H1 (cell line): Measurements from ENCODE around the gene PTPRT.

Experiments
- BRCA1 ChIP-seq: IDR thresholded peaks from 2 replicates; pipeline ENCODE4 v1.6.1; 2012; ENCODE audit warnings: low read depth, low read length, improper control_type of control experiment
- CHD2 ChIP-seq: IDR thresholded peaks from 2 replicates; pipeline ENCODE4 v1.6.1; 2012; ENCODE audit warnings: low read length, improper control_type of control experiment
- EZH2 ChIP-seq: fragments of 200-600 bp; sonication (generic); IDR thresholded peaks from 2 replicates; pipeline ENCODE4 v1.7.1; 2012; ENCODE audit warnings: low read depth, mild to moderate bottlenecking, moderate library complexity, low read length, inconsistent platforms; ENCODE audit not compliant: severe bottlenecking
- GABPA ChIP-seq: IDR thresholded peaks from 2 replicates; pipeline ENCODE4 v1.6.1; 2011; ENCODE audit warnings: mild to moderate bottlenecking, low read length, moderate library complexity, borderline replicate concordance; ENCODE audit not compliant: insufficient read depth
- KDM1A ChIP-seq: fragments of 200-600, 300-600 bp; sonication (generic); IDR thresholded peaks from 2 replicates; pipeline ENCODE4 v1.7.1; 2016; ENCODE audit warnings: mild to moderate bottlenecking, low read length, borderline replicate concordance
- PHF8 ChIP-seq: fragments of 200-600 bp; sonication (generic); conservative IDR thresholded peaks from 2 replicates; pipeline ENCODE4 v1.7.1; 2012; ENCODE audit warnings: low read depth, mild to moderate bottlenecking, inconsistent platforms, low read length, moderate library complexity
- POLR2A ChIP-seq, 2 experiments: IDR thresholded peaks; 1 replicate in 1 of 2; 2 replicates in 1 of 2; pipeline ENCODE4 v1.6.1; 2011; ENCODE audit warnings: low read depth in 2 of 2, low read length in 2 of 2, mild to moderate bottlenecking in 2 of 2; ENCODE audit errors: control extremely low read depth in 1 of 2
- POLR2AphosphoS5 ChIP-seq: IDR thresholded peaks from 2 replicates; pipeline ENCODE4 v1.6.1; 2011; ENCODE audit warnings: low read depth, low read length
- RAD21 ChIP-seq, 2 experiments: IDR thresholded peaks in 1 of 2; conservative IDR thresholded peaks in 1 of 2; 2 replicates each; pipeline ENCODE4 v1.6.1; 2011; ENCODE audit warnings: low read depth in 2 of 2, low read length in 2 of 2, improper control_type of control experiment in 1 of 2, inconsistent platforms in 1 of 2, mild to moderate bottlenecking in 1 of 2, moderate library complexity in 1 of 2
- RNF2 ChIP-seq: fragments of 200-900, 300-1000 bp; sonication (generic); IDR thresholded peaks from 2 replicates; pipeline ENCODE4 v1.7.1; 2016; ENCODE audit warnings: borderline replicate concordance, low read depth, mild to moderate bottlenecking, antibody characterized with exemption, low read length; ENCODE audit not compliant: poor library complexity, severe bottlenecking; ENCODE audit errors: missing control alignments
- SRF ChIP-seq: IDR thresholded peaks from 2 replicates; pipeline ENCODE4 v1.6.1; 2011; ENCODE audit warnings: mild to moderate bottlenecking, low read depth, low read length, moderate library complexity
- TEAD4 ChIP-seq: IDR thresholded peaks from 2 replicates; pipeline ENCODE4 v1.6.1; 2012; ENCODE audit warnings: low read depth, low read length, inconsistent platforms, mixed read lengths
- ZNF274 ChIP-seq: IDR thresholded peaks from 2 replicates; pipeline ENCODE4 v1.7.0; 2012; ENCODE audit warnings: low read length, borderline replicate concordance; ENCODE audit errors: extremely low read depth
- TF ChIP-seq, protein P1 (sequence below), 3 experiments: IDR thresholded peaks; 1 replicate in 2 of 3; 2 replicates in 1 of 3; pipeline versions ENCODE4 v1.5.1 to v1.6.1; 2011; ENCODE audit warnings: low read length in 3 of 3, mild to moderate bottlenecking in 3 of 3, inconsistent platforms in 2 of 3, low read depth in 1 of 3, moderate library complexity in 1 of 3; ENCODE audit not compliant: insufficient read depth in 1 of 3; ENCODE audit errors: control extremely low read depth in 1 of 3

- TF ChIP-seq, protein P1, sequence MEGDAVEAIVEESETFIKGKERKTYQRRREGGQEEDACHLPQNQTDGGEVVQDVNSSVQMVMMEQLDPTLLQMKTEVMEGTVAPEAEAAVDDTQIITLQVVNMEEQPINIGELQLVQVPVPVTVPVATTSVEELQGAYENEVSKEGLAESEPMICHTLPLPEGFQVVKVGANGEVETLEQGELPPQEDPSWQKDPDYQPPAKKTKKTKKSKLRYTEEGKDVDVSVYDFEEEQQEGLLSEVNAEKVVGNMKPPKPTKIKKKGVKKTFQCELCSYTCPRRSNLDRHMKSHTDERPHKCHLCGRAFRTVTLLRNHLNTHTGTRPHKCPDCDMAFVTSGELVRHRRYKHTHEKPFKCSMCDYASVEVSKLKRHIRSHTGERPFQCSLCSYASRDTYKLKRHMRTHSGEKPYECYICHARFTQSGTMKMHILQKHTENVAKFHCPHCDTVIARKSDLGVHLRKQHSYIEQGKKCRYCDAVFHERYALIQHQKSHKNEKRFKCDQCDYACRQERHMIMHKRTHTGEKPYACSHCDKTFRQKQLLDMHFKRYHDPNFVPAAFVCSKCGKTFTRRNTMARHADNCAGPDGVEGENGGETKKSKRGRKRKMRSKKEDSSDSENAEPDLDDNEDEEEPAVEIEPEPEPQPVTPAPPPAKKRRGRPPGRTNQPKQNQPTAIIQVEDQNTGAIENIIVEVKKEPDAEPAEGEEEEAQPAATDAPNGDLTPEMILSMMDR (IDR thresholded peaks at IDR 0.05; ENCODE audit: control extremely low read depth in 1 of 3, insufficient read depth in 1 of 3, low read depth in 1 of 3, low read length in 3 of 3): no peak
- TF ChIP-seq PHF8 (no peak), EZH2 (no peak), ZNF274 (no peak), POLR2A (IDR thresholded peaks at IDR 0.05; ENCODE audit: control extremely low read depth in 1 of 2, low read depth in 2 of 2, low read length in 2 of 2) (no peak), POLR2AphosphoS5 (no peak), KDM1A (no peak), BRCA1 (no peak), TEAD4 (no peak), SRF (no peak), CHD2 (no peak), RNF2 (no peak), RAD21 (IDR thresholded peaks at IDR 0.05 in 1 of 2, conservative IDR thresholded peaks at IDR 0.05 in 1 of 2; ENCODE audit: low read depth in 2 of 2, low read length in 2 of 2) (no peak), GABPA (no peak)
These were observed 935.0 kb downstream of the PTPRT start for GRCh38 chr20:42254673-42255072.
